LNCAP (cell line): Measurements from ENCODE around the gene PEX14.

ENCODE experiments used
- CTCF ChIP-seq: fragments of 450-650 bp; IDR thresholded peaks from 2 replicates; pipeline ENCODE4 v1.5.1; 2017; ENCODE audit warnings: mild to moderate bottlenecking

The PEX14 gene

GRCh38 chr1:10678402-10678801 lies 203.7 kb downstream of the PEX14 start:
- TF ChIP-seq CTCF = no peak

DNA sequence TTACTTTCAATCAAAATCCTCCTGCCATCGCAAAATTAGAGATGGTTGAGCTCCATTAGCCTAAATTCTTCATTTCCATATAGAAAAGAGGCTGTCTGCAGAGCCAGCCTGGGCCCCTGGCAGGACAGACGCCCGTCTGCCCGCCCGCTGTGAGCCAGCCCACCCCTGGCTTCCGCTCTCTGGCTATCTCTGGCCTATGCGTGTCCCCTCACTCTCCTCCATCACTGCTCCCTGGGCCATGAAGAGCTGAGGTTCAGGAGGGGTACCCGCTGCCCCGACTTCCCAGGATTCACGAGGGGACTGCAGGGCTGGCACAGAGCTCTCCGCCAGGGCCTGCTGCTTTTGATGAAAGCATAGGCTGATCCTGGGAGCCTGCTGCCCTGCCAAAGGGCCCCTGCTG lies 204.1 kb downstream of the PEX14 start:
- TF ChIP-seq CTCF = no peak

DNA sequence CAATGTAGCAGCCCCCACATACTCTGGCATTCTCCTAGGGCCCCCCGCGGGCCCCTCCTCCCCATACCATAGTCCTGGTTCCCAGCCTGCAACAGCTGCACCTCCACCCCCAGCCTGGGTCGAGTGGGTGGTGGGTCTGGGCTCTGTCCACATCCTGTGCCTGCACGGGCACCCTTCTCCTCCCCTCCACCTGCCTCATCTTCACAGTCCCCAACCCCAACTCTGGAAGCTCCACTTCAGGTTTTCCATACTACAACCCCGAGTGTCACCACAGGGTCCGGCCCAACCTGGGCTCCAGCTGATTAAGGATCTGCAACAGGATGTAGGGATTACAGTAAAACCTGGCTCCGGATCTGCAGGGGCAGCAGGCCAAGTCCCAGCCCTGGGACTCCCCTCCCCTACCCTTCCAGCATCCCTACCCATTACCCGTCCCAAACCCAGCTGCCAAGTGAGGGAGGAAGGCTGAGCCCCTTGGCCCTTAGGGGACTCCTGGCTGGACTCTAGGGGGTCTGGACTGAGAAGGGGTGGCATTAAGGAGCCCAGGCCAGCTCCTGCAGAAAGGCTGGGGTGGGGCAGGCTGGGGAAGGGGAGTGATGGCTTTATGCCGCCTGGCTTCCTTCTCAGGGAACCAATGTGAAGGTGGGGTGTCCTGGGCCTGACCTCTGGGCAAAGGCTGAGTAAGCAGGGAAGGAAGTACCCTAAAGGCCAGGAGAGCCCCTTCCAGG lies 204.9 kb downstream of the PEX14 start:
- no peak for TF ChIP-seq CTCF
